GM19193 (cell line): Measurements from ENCODE around the gene HOMER1.

Experiments
- POLR2A ChIP-seq: IDR thresholded peaks from 4 replicates; pipeline ENCODE4 v1.6.1; 2011; ENCODE audit not compliant: insufficient read depth, insufficient read length; ENCODE audit errors: extremely low read depth

The HOMER1 gene, protein sequence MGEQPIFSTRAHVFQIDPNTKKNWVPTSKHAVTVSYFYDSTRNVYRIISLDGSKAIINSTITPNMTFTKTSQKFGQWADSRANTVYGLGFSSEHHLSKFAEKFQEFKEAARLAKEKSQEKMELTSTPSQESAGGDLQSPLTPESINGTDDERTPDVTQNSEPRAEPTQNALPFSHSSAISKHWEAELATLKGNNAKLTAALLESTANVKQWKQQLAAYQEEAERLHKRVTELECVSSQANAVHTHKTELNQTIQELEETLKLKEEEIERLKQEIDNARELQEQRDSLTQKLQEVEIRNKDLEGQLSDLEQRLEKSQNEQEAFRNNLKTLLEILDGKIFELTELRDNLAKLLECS

DNA sequence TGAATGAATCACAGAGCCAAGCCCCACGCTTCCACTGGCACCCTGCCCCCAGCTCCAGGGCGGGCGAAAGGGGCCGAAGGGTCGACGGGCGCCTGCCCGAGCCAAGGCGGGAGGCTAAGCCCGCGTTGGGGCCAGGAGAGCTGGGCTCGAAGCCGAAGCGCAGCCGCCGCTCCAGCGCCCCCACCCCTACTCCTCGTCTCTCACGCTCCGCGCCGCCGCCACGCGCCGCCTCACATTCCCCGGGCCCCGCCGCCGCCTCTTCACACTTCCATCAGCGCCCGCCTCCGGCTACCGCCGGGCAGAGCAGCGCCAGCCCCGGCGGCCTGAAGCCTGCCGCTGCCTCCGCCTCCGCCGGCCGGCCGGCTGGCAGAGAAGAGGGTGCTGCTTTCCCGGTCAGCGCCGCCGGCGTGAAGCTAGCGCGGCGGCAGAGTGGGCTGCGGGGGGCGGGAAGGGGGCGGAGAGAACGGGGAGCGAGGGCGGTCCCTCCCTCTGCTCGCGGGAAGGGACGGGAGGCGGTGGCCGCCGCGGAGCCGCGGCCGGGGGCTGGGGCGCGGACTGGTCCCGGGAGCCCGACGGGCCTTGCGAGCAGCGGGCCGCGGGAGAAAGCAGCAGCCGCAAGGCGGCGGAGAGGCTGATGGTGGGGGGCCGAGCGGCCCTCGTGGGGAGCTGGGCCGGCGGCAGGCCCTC lies at the start of gene HOMER1:
Gene HOMER1 (minus strand): TSS at position 431 of the 687 bp plus-strand sequence. CDS start 1,360 bp downstream, outside the sequence.
- TF ChIP-seq POLR2A = no peak

DNA sequence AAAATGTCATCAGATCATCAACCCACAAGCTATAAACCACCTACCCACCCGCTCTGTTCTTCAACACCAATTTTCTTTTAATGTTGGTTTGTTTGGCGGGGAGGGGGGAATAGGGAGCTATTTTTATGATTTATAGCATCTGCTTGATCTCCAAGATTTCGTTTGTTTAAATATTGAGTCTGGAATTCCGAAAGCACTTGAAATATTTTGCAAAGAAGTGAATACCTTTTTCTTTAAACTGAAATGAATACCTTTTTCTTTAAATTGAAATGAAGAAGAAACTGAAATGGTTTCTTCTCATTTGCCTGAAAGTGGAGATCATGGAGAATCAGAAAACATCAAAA lies 49.3 kb upstream of the HOMER1 start:
- no peak for TF ChIP-seq POLR2A

DNA sequence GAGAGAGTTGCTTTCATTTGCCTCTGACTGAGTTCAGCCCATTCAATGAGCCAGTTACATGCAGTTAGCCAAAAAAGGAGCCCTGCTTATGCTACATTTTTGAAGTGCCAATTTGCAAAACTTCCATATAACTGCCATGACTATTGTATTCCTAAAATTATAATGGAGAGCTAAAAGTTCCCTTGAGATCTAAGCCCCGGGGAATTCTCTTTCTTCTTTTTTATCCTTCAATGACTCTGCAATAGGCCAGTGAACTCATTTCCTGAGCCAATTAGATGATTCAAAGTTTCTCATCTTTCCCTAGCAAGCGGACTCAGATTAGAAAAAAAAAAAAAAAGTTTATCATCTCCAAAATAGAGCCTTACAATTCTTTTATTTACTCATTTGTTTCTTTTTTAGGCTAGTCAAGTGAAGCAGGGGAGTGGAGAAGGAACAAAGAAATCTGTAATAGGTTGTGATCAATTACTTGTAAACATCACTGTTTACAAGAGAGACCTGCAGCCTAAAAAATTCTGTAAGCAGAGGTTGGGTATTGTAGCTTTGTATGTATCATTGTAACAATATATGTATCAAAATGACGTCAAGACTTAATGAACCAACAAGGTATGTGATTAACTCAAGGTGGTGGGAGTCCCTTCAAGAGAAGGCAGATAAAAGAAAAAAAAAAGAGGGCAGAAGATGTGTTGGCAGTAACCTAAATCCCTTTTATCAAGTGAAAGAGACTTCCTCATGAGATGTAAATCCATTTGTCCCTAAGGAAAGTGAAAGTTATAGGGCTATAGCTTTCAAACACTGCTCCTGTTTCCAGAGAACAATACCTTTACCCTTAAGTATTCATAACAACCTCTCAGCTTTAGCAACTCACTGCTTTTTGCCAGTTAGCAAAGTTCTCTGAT lies 48.7 kb upstream of the HOMER1 start:
- TF ChIP-seq POLR2A = no peak

DNA sequence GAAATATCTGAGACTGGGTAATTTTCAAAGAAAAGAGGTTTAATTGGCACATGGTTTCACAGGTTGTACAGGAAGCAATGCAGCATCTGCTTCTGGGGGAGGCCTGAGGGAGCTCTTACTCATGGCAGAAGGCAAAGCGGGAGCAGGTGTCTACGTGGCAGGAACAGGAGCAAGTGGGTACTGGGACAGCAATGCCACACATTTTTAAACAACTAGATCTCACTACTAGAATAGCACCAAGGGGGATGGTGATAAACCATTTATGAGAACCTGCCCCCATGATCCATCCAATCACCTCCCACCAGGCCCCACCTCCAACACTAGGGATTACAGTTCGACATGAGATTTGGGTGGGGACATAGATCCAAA lies 47.6 kb upstream of the HOMER1 start:
- TF ChIP-seq POLR2A = no peak

DNA sequence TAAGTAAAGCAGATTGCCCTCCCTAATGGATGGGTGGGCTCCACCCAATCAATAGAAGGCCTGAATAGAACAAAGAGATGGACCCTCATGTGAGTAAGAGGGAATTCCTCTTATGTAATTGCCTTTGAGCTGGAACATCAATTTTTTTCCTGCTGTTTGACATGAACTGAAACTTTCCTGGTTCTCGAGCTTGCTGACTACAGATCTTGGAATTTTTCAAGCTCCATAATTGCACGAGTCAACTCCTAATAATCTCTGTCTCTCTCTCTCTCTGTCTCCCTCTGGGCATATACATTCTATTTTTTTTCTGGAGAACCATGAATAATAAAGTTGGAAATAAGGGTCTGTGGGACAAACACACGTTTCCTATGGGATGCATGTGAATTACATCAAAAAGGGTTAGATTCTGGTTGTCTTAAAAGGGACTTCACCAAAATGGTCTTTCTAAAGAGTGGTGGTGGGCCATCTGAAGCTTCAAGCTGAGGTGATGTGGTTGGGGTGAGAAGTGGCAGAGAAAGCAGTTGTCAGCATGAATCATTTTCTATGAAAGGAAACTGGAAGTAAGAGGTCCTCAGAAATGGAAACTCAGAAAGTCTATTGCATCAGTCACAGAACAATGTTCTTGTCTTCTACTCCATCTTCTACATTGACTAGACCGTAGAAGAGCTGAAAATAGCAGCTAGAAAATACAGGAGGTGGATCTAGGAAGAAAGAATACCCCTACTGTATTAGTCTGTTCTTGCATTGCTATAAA lies 47.0 kb upstream of the HOMER1 start:
- TF ChIP-seq POLR2A = no peak

DNA sequence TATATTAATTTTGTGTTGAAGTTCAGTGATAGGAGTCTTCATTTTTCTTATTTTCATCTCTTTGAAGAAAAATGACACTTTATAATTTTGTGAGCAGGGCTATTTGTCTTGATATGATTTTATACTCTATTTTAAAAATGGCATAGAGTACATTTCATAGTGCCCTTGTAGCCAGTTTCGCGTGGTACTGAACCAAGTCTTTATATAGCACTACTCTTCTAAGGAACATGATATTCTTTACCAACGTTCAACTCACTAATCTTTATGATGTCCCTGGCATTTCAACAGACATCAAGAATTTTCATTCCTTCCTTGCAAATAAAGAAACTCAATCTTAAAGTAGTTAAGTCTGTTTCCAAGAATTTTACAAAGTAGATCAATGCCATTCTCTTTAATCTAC lies 41.5 kb upstream of the HOMER1 start:
- no peak for TF ChIP-seq POLR2A

DNA sequence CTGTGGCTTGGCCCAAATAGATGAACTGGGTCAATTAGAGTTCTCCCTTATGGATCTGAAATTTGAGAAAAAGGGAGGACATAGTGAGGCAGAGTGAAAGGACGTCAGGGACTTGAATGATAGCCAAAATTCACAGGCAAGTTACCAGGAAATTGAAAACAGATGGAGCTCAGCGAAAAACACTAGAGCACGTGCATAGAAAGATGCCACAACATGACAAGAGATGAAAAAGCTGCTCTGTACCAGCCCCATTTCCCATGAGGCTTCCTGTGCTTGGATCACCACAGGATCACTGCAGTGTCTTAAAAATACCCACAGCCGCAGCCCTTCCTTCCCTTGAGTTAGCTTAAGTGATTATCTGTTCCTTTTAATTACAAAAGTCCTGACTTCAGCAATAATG lies 39.0 kb upstream of the HOMER1 start:
- TF ChIP-seq POLR2A = no peak

DNA sequence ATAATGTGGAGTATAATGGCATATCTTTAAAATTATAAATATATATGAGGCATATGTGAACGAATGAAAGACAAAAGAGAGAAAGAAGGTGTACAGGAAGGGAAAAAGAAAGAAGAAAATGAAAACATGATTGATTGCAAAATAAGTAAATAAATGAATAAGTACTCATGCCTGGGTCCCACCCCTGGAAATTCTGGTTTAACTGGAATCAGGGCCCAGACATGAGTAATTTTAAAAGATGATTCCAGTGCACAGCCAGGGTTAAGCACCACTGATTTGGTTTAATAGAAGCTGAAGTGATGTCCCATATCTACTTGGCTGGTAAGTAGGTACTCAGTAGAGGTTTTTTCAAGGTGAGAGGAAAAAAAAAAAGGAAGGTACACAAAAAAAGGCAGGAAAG lies 34.0 kb upstream of the HOMER1 start:
- no peak for TF ChIP-seq POLR2A

DNA sequence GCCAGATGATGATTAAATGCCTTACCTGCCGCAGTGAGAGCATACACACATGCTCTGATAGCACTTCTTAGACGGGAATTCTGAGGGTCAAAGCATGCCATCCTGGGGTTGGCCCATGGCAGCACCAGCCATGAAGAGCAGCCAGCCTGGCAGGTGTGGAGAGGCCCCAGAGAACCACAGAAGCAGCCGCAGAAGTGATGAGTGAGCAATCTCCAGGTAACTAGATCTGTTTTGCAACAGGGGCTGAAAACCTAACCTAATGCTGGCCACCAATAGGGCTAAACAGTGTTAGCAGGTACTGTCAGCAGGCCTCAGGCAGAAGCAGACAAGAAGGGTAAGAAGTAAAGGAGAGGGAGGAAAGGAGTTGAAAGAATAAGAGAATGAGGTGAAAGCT lies 33.5 kb upstream of the HOMER1 start:
- TF ChIP-seq POLR2A = no peak

DNA sequence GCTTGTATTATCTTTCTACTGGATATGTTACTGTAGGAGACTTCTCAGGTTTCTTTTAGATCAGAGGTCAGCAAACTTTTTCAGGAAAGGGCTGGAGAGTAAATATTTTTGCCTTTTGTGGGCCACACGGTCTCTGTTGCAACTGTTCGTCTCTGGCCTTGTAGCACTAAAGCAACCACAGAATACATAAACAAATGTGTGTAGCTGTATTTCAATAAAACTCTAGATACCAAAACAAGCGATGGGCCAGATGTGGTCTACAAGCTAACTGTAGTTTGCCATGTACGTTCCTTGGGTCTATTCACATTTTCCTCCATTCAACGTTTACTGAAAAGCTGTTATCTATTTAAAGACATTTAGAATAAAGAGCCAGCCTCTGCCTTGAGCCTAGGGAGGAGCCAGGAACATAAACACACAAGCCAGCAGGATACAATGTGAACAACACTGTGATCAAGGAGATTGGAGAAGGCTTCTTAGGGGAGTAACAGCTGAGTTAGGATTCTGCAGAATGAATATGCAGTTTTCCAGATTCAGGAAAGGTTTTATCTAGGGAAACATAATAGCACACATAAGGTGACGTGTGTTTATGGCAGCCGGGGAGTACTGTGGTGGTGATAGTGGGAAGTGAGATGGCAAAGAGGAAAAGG lies 33.0 kb upstream of the HOMER1 start:
- TF ChIP-seq POLR2A = no peak

DNA sequence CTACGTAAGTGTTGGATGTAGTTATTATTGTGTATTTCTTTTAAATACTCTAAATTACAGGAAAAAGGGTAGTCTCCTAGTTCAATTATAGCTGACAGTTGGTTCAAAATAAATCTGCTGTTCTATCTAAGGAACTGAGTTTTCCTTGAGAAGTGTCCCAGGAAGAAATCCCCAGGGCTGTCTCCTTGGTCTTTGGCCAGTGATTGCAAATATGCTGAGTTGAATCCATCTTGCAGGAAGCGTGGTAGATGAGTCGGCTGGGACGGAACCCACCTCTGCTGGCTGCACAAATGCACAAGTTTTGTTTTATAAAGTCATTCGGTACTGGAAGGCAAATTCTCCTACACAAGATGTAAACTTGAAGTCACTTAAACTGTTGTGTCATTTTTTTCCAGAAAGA lies 30.2 kb upstream of the HOMER1 start:
- TF ChIP-seq POLR2A = no peak

DNA sequence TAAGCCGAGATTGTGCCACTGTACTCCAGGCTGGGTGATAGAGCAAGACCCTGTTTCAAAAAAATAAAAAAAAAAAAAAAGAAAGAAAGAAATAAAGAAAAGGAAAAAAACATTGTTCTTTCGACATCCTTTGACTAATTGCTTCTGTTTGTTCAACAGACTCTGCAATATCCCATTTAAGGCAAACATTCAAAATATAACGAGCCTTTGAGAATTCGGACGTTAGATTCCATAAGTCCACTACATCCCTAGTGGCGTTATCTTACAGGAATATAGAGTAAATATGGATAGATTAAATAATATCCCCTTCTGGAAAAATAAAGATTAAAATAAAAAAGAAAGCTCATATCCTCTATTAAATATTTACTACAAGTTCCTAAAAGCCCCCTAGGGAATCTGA lies 27.0 kb upstream of the HOMER1 start:
- no peak for TF ChIP-seq POLR2A

DNA sequence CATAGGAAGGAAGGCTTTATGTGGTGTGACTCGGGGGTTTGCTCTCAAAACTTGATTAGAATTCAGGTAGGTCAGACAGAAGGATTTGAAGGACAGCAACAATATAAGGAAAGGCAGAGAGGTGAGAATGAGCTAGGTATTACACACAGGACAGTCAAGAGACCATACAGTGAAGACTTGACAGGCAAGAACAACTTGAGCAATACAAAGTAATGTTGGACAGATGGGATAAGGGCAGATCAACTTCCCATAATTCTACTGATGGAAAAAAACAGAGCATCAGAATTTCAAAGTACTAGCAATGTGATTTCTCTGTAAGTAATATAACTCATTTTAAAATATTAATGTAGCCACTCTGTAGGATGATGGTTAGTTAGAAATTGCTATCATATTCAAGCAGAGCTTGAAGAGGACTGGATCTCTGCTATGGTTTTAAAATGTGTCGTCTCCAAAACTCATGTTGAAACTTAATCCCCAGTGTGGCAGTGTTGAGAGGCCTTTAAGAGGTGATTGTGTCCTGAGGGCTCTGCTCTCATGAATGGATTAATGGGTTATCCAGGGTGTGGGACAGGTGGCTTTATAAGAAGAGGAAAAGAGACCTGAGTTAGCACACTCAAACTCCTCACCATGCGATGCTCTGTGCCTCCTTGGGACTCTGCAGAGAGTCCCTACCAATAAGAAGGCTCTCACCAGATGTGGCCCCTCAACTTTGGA lies 22.4 kb upstream of the HOMER1 start:
- TF ChIP-seq POLR2A = no peak

DNA sequence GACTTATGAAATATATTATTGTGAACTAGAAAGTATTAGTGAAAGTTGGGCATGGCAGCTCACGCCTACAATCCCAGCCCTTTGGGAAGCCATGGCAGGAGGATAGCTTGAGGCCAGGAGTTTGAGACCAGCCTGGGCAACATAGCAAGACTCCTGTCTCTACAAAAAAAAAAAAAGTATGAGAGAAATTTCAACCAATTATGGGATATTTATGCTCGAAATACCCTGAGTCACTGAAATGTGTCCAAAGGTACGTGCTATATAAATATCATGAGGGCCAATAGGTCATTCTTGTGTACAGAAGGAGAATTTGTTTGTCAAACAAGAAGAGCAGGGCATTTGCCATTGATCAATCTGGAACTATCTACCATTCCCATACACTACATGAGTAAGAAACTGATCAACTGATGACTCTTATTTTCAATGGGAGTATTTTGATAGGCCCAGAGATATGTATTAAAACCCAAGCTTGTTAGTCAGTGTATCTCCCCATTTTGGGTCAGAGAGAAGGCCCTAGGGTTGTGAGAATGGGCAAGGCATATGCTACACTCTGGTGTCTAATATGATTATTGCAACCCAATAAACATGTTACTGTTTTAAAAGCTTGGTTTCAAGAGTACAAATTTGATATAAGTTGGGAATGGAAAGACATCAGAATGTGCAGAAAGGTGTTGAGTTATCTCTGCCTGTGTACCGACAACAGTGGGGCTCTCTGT lies 21.7 kb upstream of the HOMER1 start:
- TF ChIP-seq POLR2A = no peak

DNA sequence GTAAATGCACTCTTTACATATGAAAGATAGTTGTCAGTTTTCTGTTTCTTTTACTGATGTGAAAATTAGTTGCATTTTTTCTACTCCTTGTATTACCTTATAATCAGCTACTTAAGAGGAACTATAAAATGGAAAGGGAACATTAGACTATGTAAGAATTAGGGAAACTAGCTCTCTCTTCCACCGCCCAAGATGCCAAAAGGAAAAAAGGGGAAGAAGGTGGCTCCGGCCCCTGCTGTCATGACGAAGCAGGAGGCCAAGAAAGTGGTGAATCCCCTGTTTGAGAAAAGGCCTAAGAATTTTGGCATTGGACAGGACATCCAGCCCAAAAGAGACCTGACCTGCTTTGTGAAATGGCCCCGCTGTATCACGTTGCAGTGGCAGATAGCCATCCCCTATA lies 15.2 kb upstream of the HOMER1 start:
- no peak for TF ChIP-seq POLR2A
